Subcutaneous preadipocyte (primary cell): ENCODE measurements around the gene TEKT4. TPM values are rescaled to one million over a fixed set of nuclear protein-coding genes. Genes with fewer than 3 reads are reported as not detected.

ENCODE experiments used
- small RNA-seq: library from RNA; depleted of rRNA; stranded (forward); fragments of <200 nt; gene quantifications from one replicate; pipeline ENCODE3, GENCODE V24; 2012
- total RNA-seq: library from RNA; depleted of rRNA; stranded (reverse); fragments of >200 nt; gene quantifications from 2 replicates; pipeline ENCODE4 v1.2.3, GENCODE V29; 2012

Gene TEKT4
- not detected in 2 replicates for total RNA-seq

GRCh38 chr2:94871226-94872087 is at the start of gene TEKT4:
Gene TEKT4, plus strand, starts transcription at chr2:94871430. Its CDS starts 150 bp downstream, at chr2:94871580.

Small RNA genes within 50 kb of the gene (small RNA-seq; reads per million reads assigned to genes)
- not detected for gene RNU6-1320P

Other genes starting within 250 kb of the TEKT4 start
- gene MAL, start 154.3 kb downstream of the TEKT4 start, total RNA-seq = not detected in 2 replicates